CD4-positive, alpha-beta T cell treated with Interleukin-21 for 1 hour (primary cell): ENCODE measurements around the gene UBD.

Experiments used
- DNase-seq: peaks from one replicate; pipeline ENCODE4 v3.0.0-alpha.2; 2020

Gene UBD

GRCh38 chr6:29559524-29560287, at the start of gene UBD:
Gene UBD, minus strand, starts transcription at chr6:29559732. Its CDS starts 31 bp downstream, at chr6:29559701.
- no peak for DNase-seq

GRCh38 chr6:29608131-29608530, 48.6 kb upstream of the UBD start:
- DNase-seq, result no peak

GRCh38 chr6:29603930-29604329, 44.4 kb upstream of the UBD start:
- DNase-seq, result no peak

- DNase-seq, result no peak
Measured at GRCh38 chr6:29603456-29603855, 43.9 kb upstream of the UBD start.

- no peak for DNase-seq
Measured at GRCh38 chr6:29602564-29603361, 43.2 kb upstream of the UBD start.

DNA sequence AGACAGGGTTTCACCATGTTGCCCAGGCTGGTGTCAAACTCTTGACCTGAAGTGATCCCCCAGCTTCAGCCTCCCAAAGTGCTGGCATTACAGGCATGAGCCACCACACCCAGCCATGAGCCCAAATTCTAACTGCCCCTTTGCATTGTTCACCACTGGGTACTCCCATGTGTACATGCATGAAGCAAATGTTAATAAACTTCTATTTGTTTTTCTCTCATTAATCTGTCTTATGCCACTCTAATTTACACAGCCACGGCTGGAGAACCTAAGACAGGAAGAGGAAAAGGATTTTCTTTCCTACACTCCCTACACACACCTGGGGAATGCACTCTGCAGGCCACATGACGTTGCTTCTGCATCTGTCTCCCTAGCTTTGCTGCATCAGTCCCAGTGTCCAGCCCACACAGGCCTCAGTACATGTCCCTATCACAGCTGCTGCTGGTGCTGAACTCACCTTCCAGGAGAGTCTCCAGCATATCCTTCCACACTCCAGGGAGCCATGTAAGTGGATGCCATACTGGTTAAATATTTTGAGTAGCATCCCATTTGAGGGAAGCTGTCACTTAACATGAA, 38.7 kb upstream of the UBD start:
- no peak for DNase-seq

- no peak for DNase-seq
Measured at GRCh38 chr6:29597184-29597583, 37.7 kb upstream of the UBD start.

- DNase-seq, result no peak
Measured at GRCh38 chr6:29596381-29596900, 36.9 kb upstream of the UBD start.

- no peak for DNase-seq
Measured at GRCh38 chr6:29593199-29593855, 33.8 kb upstream of the UBD start.

- no peak for DNase-seq
Measured at GRCh38 chr6:29591677-29592076, 32.1 kb upstream of the UBD start.

DNA sequence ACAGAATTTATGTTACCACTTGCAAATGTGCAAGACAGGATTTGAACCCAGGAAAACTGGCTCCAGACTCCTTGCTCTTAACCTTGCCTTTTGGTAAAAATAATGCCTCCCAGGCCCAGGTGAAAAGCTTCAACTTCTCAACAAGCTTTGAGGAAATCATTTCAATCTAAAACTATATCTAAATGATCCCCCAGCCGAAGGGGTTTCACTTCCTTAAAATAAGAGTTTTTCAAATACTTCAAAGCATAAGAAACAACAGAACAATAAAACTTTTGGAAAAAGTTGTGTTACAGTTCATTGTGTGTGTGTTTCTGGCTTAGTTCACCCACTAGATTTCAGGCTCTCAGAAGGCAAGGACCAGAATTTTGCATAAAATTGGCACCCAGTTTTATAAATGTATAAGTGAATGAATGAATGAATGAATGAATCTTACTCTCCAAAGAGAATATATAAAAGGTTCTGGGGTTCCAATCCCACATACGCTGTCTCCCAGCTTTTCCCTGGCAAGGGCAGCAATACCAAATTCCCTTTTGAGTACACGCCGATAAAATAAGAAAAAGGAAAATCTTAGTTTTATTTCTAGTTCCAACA, 30.8 kb upstream of the UBD start:
- DNase-seq, result no peak

- DNase-seq, result peak; percentile 63
Measured at GRCh38 chr6:29589423-29590048, 30.0 kb upstream of the UBD start.

DNA sequence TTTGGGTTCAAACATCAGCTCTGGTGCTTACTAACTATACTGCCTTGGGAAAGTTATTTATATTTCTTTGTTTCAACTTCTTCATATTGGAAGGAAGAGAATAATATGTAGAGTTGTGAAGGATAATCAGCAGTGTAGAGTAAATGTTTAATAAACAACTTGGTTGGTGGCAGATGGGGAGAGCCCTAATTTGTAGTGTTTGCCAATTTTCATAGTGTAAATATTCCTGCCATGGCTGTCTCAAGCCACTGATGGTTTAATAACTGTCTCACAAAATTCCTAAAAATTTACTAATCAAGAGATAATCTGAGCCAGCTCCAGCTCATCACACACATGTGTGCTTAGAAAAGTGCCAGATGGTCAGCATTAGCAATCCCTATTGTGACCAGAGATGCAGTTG, 25.3 kb upstream of the UBD start, which contains the start of gene OR2H2:
Gene OR2H2, plus strand, starts transcription at position 301 of the 400 bp plus-strand sequence. CDS start 2,824 bp downstream, outside the sequence.
- DNase-seq, result no peak

- DNase-seq, result no peak
Measured at GRCh38 chr6:29577544-29577943, 18.0 kb upstream of the UBD start.

- no peak for DNase-seq
Measured at GRCh38 chr6:29576056-29576455, 16.5 kb upstream of the UBD start.

GRCh38 chr6:29567991-29568390, 8.5 kb upstream of the UBD start:
- DNase-seq, result no peak

DNA sequence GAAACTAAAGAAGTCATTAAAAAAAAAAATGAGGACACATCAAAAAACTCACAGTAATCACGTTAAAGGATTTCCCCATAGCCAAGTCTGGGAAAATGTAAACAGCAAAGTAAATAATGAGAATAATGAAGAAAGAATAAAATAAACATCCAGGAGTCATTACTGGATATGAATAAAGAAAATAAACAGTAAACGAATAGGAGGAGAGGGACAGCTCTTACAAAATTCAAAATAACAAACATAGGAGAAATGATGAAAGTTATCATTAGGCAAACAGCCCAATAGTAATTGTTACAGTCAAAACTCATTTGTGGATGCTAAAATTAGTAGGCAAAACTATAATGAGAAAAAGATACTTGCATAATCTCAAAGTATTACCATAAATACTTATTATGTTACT, 8.0 kb upstream of the UBD start:
- DNase-seq, result no peak

GRCh38 chr6:29566856-29567255, 7.3 kb upstream of the UBD start:
- DNase-seq, result no peak

DNA sequence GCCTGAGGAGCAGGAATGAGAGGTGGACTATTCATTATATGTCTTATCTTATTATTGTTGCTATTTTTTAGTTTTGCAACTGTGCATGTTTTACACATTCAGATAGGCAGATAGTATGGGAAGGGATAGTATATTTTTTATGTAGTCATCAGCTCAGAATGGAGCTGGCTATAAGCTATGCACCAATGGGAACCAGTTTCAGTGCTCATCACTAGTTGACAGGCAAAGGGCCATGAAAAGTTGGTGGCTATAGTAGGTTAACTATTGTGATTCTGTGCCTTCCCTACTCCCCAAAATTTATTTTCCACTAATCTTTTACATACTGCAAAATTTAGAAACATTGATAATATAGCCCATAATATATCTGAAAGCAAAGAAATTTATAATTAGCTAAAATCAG, 5.3 kb upstream of the UBD start:
- no peak for DNase-seq

DNA sequence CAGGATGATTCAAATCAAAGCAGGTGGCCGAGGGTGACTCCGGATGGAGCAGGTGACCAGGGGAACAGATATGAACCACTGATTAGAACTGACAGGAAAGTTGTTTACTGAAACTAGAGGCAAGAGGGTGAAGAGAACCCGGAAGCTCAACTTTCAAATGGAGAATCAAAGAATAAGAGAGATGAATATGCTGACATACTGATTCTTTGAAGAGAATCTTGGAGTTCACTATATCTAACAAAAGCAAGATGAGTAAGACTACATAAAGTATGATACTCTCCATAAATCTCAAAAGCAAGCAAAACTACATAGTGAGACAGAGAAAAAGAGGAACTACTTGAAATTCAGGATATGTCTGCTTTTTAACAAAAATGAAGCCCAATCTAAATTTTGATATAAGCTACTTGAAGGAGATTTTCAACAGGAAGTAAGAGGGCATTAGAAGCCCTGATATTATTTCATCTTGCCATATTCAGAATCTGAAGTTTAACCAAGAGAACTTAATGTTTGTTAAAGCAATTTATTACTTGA, 4.0 kb upstream of the UBD start:
- DNase-seq, result no peak

- no peak for DNase-seq
Measured at GRCh38 chr6:29561606-29562181, 2.2 kb upstream of the UBD start.
